HepG2 (cell line): Measurements from ENCODE around the gene SLC13A3. TPM values are rescaled to one million over a fixed set of nuclear protein-coding genes. Genes with fewer than 3 reads are reported as not detected.
A peak's percentile ranks its signal among the peaks of the same experiment; 100 is the strongest.

ENCODE experiments used
- ASH2L ChIP-seq: fragments of 300-600, 200-600 bp; sonication (generic); IDR thresholded peaks from 2 replicates; pipeline ENCODE4 v1.7.0; 2017; ENCODE audit warnings: low read depth, mild to moderate bottlenecking, moderate library complexity, mixed read lengths, low read length; ENCODE audit not compliant: insufficient read length
- EEA1 ChIP-seq: sonication (generic); formaldehyde crosslinking; IDR thresholded peaks from 2 replicates; pipeline ENCODE4 v1.5.1; 2020; ENCODE audit warnings: mild to moderate bottlenecking, missing genetic modification reagents, borderline replicate concordance
- FOXA1 ChIP-seq, 2 experiments: fragments of 450-650 bp in 1 of 2; sonication (generic) in 1 of 2; formaldehyde crosslinking in 1 of 2; IDR thresholded peaks; 2 replicates each; pipeline versions ENCODE4 v1.4.0 to v1.6.1; 2016 to 2020; ENCODE audit warnings: missing genetic modification reagents in 1 of 2
- HNF4G ChIP-seq, 2 experiments: sonication (generic) in 1 of 2; formaldehyde crosslinking in 1 of 2; IDR thresholded peaks; 2 replicates each; pipeline versions ENCODE4 v1.4.0 to v1.6.1; 2011 to 2020; ENCODE audit warnings: borderline replicate concordance in 2 of 2, low read depth in 2 of 2, mild to moderate bottlenecking in 2 of 2, low read length in 1 of 2, missing genetic modification reagents in 1 of 2, moderate library complexity in 1 of 2
- RAD51 ChIP-seq: fragments of 450-650 bp; IDR thresholded peaks from 2 replicates; pipeline ENCODE4 v1.6.1; 2016; ENCODE audit warnings: borderline replicate concordance
- SMAD1 ChIP-seq: sonication (generic); formaldehyde crosslinking; IDR thresholded peaks from 2 replicates; pipeline ENCODE4 v1.4.0; 2020; ENCODE audit warnings: missing genetic modification reagents, low read depth, mild to moderate bottlenecking, borderline replicate concordance
- ZC3H4 ChIP-seq: sonication (generic); formaldehyde crosslinking; IDR thresholded peaks from 2 replicates; pipeline ENCODE4 v1.4.0; 2020; ENCODE audit warnings: missing genetic modification reagents, borderline replicate concordance
- ZFAT ChIP-seq: sonication (generic); formaldehyde crosslinking; conservative IDR thresholded peaks from 2 replicates; pipeline ENCODE4 v1.8.1; 2023; ENCODE audit warnings: missing genetic modification reagents, inconsistent platforms
- ZNF274 ChIP-seq: sonication (generic); formaldehyde crosslinking; IDR thresholded peaks from 2 replicates; pipeline ENCODE4 v1.5.1; 2020; ENCODE audit warnings: mild to moderate bottlenecking, missing genetic modification reagents
- ZNF383 ChIP-seq: sonication (generic); formaldehyde crosslinking; IDR thresholded peaks from 2 replicates; pipeline ENCODE4 v1.4.0; 2020; ENCODE audit warnings: missing genetic modification reagents, mild to moderate bottlenecking, borderline replicate concordance
- polyA plus RNA-seq, 8 experiments: library from polyadenylated mRNA; depleted of rRNA in 3 of 8; stranded (reverse) in 7 of 8; unstranded in 1 of 8; fragments of >200 nt; fragmentation: Illumina TruSeq in 4 of 8; extraction: Trizol in 4 of 8; gene quantifications; 2 replicates each; pipeline versions ENCODE4 v1.2.1 to v1.2.3, GENCODE V29; 2011 to 2016; ENCODE audit warnings: low read depth in 4 of 8, missing spikeins in 1 of 8, mixed read lengths in 1 of 8; ENCODE audit not compliant: insufficient read depth in 1 of 8
- total RNA-seq, 5 experiments: library from RNA; depleted of rRNA; stranded (reverse); fragments of >200 nt; fragmentation: Illumina TruSeq; extraction: Trizol; gene quantifications; 2 replicates each; pipeline ENCODE4 v1.2.3, GENCODE V29; 2016; ENCODE audit warnings: low read depth in 1 of 5
- TF ChIP-seq, protein P1 (sequence below): sonication (generic); formaldehyde crosslinking; IDR thresholded peaks from 2 replicates; pipeline ENCODE4 v1.4.0; 2020; ENCODE audit warnings: missing genetic modification reagents, borderline replicate concordance
- TF ChIP-seq, protein P2 (sequence below): sonication (generic); formaldehyde crosslinking; conservative IDR thresholded peaks from 2 replicates; pipeline ENCODE4 v1.4.0; 2020; ENCODE audit warnings: missing genetic modification reagents
- TF ChIP-seq, protein P3 (sequence below): IDR thresholded peaks from 2 replicates; pipeline ENCODE4 v1.6.1; 2016; ENCODE audit warnings: missing compliant biosample characterization, missing genetic modification reagents, borderline replicate concordance
- TF ChIP-seq, protein P4 (sequence below): sonication (generic); formaldehyde crosslinking; IDR thresholded peaks from 2 replicates; pipeline ENCODE4 v1.9.0; 2021; ENCODE audit warnings: missing genetic modification reagents, mild to moderate bottlenecking, borderline replicate concordance
- TF ChIP-seq, protein P5 (sequence below): sonication (generic); formaldehyde crosslinking; IDR thresholded peaks from 2 replicates; pipeline ENCODE4 v1.4.0; 2020; ENCODE audit warnings: mild to moderate bottlenecking, missing genetic modification reagents
- TF ChIP-seq, protein P6 (sequence below): sonication (generic); formaldehyde crosslinking; conservative IDR thresholded peaks from 2 replicates; pipeline ENCODE4 v1.4.0; 2020; ENCODE audit warnings: missing genetic modification reagents

The SLC13A3 gene
- total and polyA plus RNA-seq, 2 of the 13 experiments (the other 11 are each of a cell fraction or from before 2014, with no cell fraction given), result 66.5 to 76.0 TPM

DNA sequence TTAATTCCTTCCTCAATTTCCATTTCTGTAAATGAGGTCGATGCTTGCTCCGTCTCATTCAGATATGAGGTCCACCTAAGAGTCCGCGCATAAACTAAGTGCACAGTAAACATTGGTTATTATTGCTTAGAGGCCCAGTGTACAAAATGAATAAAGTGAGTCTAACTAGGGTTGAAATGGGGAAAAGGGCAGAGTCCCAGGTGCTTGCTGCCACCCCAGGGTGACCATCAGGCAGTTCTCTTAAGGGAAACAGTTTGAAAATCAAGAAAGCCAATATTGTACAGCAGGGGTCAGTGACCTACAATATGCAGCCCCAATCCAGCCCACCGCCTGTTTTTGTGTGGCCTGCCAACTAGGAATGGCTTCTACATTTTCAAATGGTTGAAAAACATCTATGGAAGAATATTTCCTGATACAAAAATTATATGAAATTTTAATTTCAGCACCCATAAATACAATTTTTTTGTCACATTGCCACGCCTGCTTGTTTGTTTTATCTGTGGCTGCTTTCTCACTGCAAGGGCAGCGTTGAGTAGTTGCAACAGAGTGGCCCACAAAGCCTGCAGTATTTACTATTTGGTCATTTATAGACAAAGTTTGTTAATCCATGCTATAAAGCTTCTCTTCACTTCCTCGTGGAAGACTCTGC lies 43.3 kb downstream of the SLC13A3 start (continued):
- TF ChIP-seq, protein P1, sequence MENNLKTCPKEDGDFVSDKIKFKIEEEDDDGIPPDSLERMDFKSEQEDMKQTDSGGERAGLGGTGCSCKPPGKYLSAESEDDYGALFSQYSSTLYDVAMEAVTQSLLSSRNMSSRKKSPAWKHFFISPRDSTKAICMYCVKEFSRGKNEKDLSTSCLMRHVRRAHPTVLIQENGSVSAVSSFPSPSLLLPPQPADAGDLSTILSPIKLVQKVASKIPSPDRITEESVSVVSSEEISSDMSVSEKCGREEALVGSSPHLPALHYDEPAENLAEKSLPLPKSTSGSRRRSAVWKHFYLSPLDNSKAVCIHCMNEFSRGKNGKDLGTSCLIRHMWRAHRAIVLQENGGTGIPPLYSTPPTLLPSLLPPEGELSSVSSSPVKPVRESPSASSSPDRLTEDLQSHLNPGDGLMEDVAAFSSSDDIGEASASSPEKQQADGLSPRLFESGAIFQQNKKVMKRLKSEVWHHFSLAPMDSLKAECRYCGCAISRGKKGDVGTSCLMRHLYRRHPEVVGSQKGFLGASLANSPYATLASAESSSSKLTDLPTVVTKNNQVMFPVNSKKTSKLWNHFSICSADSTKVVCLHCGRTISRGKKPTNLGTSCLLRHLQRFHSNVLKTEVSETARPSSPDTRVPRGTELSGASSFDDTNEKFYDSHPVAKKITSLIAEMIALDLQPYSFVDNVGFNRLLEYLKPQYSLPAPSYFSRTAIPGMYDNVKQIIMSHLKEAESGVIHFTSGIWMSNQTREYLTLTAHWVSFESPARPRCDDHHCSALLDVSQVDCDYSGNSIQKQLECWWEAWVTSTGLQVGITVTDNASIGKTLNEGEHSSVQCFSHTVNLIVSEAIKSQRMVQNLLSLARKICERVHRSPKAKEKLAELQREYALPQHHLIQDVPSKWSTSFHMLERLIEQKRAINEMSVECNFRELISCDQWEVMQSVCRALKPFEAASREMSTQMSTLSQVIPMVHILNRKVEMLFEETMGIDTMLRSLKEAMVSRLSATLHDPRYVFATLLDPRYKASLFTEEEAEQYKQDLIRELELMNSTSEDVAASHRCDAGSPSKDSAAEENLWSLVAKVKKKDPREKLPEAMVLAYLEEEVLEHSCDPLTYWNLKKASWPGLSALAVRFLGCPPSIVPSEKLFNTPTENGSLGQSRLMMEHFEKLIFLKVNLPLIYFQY (CRISPR knock-in tag), result no peak
- TF ChIP-seq, protein P2, sequence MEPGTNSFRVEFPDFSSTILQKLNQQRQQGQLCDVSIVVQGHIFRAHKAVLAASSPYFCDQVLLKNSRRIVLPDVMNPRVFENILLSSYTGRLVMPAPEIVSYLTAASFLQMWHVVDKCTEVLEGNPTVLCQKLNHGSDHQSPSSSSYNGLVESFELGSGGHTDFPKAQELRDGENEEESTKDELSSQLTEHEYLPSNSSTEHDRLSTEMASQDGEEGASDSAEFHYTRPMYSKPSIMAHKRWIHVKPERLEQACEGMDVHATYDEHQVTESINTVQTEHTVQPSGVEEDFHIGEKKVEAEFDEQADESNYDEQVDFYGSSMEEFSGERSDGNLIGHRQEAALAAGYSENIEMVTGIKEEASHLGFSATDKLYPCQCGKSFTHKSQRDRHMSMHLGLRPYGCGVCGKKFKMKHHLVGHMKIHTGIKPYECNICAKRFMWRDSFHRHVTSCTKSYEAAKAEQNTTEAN, result peak; percentile 51; the same call in 1 of the 2 replicates
- TF ChIP-seq, protein P3, sequence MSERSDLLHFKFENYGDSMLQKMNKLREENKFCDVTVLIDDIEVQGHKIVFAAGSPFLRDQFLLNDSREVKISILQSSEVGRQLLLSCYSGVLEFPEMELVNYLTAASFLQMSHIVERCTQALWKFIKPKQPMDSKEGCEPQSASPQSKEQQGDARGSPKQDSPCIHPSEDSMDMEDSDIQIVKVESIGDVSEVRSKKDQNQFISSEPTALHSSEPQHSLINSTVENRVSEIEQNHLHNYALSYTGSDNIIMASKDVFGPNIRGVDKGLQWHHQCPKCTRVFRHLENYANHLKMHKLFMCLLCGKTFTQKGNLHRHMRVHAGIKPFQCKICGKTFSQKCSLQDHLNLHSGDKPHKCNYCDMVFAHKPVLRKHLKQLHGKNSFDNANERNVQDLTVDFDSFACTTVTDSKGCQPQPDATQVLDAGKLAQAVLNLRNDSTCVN (CRISPR knock-in tag), result no peak
- TF ChIP-seq, protein P4, sequence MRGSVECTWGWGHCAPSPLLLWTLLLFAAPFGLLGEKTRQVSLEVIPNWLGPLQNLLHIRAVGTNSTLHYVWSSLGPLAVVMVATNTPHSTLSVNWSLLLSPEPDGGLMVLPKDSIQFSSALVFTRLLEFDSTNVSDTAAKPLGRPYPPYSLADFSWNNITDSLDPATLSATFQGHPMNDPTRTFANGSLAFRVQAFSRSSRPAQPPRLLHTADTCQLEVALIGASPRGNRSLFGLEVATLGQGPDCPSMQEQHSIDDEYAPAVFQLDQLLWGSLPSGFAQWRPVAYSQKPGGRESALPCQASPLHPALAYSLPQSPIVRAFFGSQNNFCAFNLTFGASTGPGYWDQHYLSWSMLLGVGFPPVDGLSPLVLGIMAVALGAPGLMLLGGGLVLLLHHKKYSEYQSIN (CRISPR knock-in tag), result no peak
- TF ChIP-seq HNF4G (IDR thresholded peaks at IDR 0.05; ENCODE audit: borderline replicate concordance, low read depth, low read length), result no peak
- TF ChIP-seq HNF4G (CRISPR knock-in tag; IDR thresholded peaks at IDR 0.05; ENCODE audit: borderline replicate concordance, low read depth), result no peak
- no peak for TF ChIP-seq ZFAT (CRISPR knock-in tag)
- TF ChIP-seq, protein P5, sequence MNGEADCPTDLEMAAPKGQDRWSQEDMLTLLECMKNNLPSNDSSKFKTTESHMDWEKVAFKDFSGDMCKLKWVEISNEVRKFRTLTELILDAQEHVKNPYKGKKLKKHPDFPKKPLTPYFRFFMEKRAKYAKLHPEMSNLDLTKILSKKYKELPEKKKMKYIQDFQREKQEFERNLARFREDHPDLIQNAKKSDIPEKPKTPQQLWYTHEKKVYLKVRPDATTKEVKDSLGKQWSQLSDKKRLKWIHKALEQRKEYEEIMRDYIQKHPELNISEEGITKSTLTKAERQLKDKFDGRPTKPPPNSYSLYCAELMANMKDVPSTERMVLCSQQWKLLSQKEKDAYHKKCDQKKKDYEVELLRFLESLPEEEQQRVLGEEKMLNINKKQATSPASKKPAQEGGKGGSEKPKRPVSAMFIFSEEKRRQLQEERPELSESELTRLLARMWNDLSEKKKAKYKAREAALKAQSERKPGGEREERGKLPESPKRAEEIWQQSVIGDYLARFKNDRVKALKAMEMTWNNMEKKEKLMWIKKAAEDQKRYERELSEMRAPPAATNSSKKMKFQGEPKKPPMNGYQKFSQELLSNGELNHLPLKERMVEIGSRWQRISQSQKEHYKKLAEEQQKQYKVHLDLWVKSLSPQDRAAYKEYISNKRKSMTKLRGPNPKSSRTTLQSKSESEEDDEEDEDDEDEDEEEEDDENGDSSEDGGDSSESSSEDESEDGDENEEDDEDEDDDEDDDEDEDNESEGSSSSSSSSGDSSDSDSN, result no peak; the same call in 1 of the 2 replicates
- no peak for TF ChIP-seq ZNF274 (CRISPR knock-in tag)
- TF ChIP-seq, protein P6, sequence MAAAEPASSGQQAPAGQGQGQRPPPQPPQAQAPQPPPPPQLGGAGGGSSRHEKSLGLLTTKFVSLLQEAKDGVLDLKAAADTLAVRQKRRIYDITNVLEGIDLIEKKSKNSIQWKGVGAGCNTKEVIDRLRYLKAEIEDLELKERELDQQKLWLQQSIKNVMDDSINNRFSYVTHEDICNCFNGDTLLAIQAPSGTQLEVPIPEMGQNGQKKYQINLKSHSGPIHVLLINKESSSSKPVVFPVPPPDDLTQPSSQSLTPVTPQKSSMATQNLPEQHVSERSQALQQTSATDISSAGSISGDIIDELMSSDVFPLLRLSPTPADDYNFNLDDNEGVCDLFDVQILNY (CRISPR knock-in tag), result no peak
- TF ChIP-seq ZNF383 (CRISPR knock-in tag), result no peak
- TF ChIP-seq EEA1 (CRISPR knock-in tag), result no peak
- no peak for TF ChIP-seq FOXA1 (IDR thresholded peaks at IDR 0.05)
- TF ChIP-seq FOXA1 (CRISPR knock-in tag; IDR thresholded peaks at IDR 0.05), result peak; percentile 77
- no peak; the same call in 1 of the 2 replicates for TF ChIP-seq SMAD1
- TF ChIP-seq RAD51, result no peak
- TF ChIP-seq ZC3H4 (CRISPR knock-in tag), result no peak
- no peak for TF ChIP-seq ASH2L
